A549 (cell line): ENCODE data around the gene ZNF804B.

ENCODE experiments used
- CTCF ChIP-seq: fragments of >200 bp; sonication (Bioruptor Twin); formaldehyde crosslinking; IDR thresholded peaks from 3 replicates; pipeline ENCODE4 v1.5.1; 2016
- EP300 ChIP-seq, 2 experiments: fragments of >200 bp; sonication (Bioruptor Twin); formaldehyde crosslinking; IDR thresholded peaks; 2 replicates in 1 of 2; 3 replicates in 1 of 2; pipeline ENCODE4 v1.6.1; 2016 to 2017
- HMGXB4 ChIP-seq: fragments of 250-450 bp; sonication (Bioruptor Pico); IDR thresholded peaks from 2 replicates; pipeline ENCODE4 v1.5.0; 2021; ENCODE audit warnings: mild to moderate bottlenecking, moderate library complexity, borderline replicate concordance
- NPAS2 ChIP-seq: fragments of 250-450 bp; sonication (Bioruptor Pico); IDR thresholded peaks from 2 replicates; pipeline ENCODE4 v1.8.0; 2022; ENCODE audit warnings: mild to moderate bottlenecking, moderate library complexity, borderline replicate concordance
- POLR2A ChIP-seq: IDR thresholded peaks from 2 replicates; pipeline ENCODE4 v1.6.1; 2012; ENCODE audit warnings: mild to moderate bottlenecking, low read length
- SREBF2 ChIP-seq: fragments of 450-650 bp; IDR thresholded peaks from 2 replicates; pipeline ENCODE4 v1.6.1; 2014; ENCODE audit warnings: mild to moderate bottlenecking, moderate library complexity
- ZNF302 ChIP-seq: fragments of 250-450 bp; sonication (Bioruptor Pico); IDR thresholded peaks from 2 replicates; pipeline ENCODE4 v1.9.0; 2021; ENCODE audit warnings: inconsistent platforms, mild to moderate bottlenecking, moderate library complexity

DNA sequence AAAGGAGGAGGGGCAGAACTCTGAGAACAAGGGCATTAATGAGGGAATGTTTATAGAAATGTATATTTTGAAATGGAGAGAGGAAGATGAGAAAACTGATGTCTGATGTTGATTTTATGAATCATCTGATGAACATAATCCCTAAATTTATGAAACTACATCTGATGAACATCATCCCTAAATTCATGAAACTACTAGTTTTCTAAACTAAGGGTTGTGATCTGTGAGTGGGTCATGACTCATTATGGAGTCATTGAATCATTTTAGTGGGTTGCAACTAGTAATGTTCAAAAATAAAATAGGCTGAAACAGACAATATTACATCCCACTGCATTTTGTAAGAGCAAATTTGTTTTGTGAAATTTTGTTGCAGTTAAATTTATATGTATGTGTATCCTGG lies 478.7 kb downstream of the ZNF804B start:
- TF ChIP-seq HMGXB4 (CRISPR knock-in tag) (no peak), CTCF (no peak), POLR2A (no peak), NPAS2 (CRISPR knock-in tag) (no peak), ZNF302 (CRISPR knock-in tag) (no peak), EP300 (IDR thresholded peaks at IDR 0.05) (no peak), SREBF2 (no peak)
